ENCODE data around the gene PLEKHM3. TPM values are rescaled to one million over a fixed set of nuclear protein-coding genes. Genes with fewer than 3 reads are reported as not detected.

Gene PLEKHM3
- total RNA-seq, 1 donor from 2014 or later = 12.5 TPM

GRCh38 chr2:207828361-207829057 is 196.8 kb downstream of the PLEKHM3 start:
- Mint-ChIP-seq H3K9me3 (ENCODE audit: unreplicated experiment) (no peaks in the 10 kb centered on the region), H3K36me3 (ENCODE audit: unreplicated experiment) (peaks cover 13% of the 10 kb centered on the region), H3K4me1 (ENCODE audit: unreplicated experiment) (peaks cover 10% of the 10 kb centered on the region), H3K27me3 (ENCODE audit: unreplicated experiment) (no peaks in the 10 kb centered on the region), H3K4me3 (ENCODE audit: unreplicated experiment) (no peak overlapping the region), H3K27ac (ENCODE audit: unreplicated experiment) (no peak overlapping the region)
- DNase-seq (ENCODE audit: extremely low spot score, unreplicated experiment) = no peak
- no peak for TF ChIP-seq CTCF (IDR thresholded peaks at IDR 0.05)

GRCh38 chr2:207825978-207826377 is 199.3 kb downstream of the PLEKHM3 start:
- no peak for TF ChIP-seq CTCF (IDR thresholded peaks at IDR 0.05)
- H3K9me3 Mint-ChIP-seq (ENCODE audit: unreplicated experiment) = no peaks in the 10 kb centered on the region
- no peak overlapping the region for H3K4me3 Mint-ChIP-seq (ENCODE audit: unreplicated experiment)
- H3K27ac Mint-ChIP-seq (ENCODE audit: unreplicated experiment) = no peak overlapping the region
- H3K27me3 Mint-ChIP-seq (ENCODE audit: unreplicated experiment) = no peaks in the 10 kb centered on the region
- no peak for DNase-seq (ENCODE audit: extremely low spot score, unreplicated experiment)
- H3K36me3 Mint-ChIP-seq (ENCODE audit: unreplicated experiment) = peaks cover 17% of the 10 kb centered on the region
- H3K4me1 Mint-ChIP-seq (ENCODE audit: unreplicated experiment) = peaks cover 10% of the 10 kb centered on the region

GRCh38 chr2:207825045-207825954 is 200.0 kb downstream of the PLEKHM3 start:
- TF ChIP-seq CTCF (IDR thresholded peaks at IDR 0.05) = no peak
- DNase-seq (ENCODE audit: extremely low spot score, unreplicated experiment) = no peak
- no peaks in the 10 kb centered on the region for H3K9me3 Mint-ChIP-seq (ENCODE audit: unreplicated experiment)
- no peak overlapping the region for H3K4me3 Mint-ChIP-seq (ENCODE audit: unreplicated experiment)
- H3K27ac Mint-ChIP-seq (ENCODE audit: unreplicated experiment) = no peak overlapping the region
- H3K27me3 Mint-ChIP-seq (ENCODE audit: unreplicated experiment) = no peaks in the 10 kb centered on the region
- peaks cover 10% of the 10 kb centered on the region for H3K4me1 Mint-ChIP-seq (ENCODE audit: unreplicated experiment)
- peaks cover 17% of the 10 kb centered on the region for H3K36me3 Mint-ChIP-seq (ENCODE audit: unreplicated experiment)

GRCh38 chr2:207823865-207824264 is 201.5 kb downstream of the PLEKHM3 start:
- peaks cover 8% of the 10 kb centered on the region for H3K4me1 Mint-ChIP-seq (ENCODE audit: unreplicated experiment)
- no peak overlapping the region for H3K27ac Mint-ChIP-seq (ENCODE audit: unreplicated experiment)
- H3K36me3 Mint-ChIP-seq (ENCODE audit: unreplicated experiment) = peaks cover 17% of the 10 kb centered on the region
- TF ChIP-seq CTCF (IDR thresholded peaks at IDR 0.05) = no peak
- H3K4me3 Mint-ChIP-seq (ENCODE audit: unreplicated experiment) = no peak overlapping the region
- no peak for DNase-seq (ENCODE audit: extremely low spot score, unreplicated experiment)
- no peaks in the 10 kb centered on the region for H3K9me3 Mint-ChIP-seq (ENCODE audit: unreplicated experiment)
- H3K27me3 Mint-ChIP-seq (ENCODE audit: unreplicated experiment) = no peaks in the 10 kb centered on the region
